Measurements from ENCODE around the gene OR2D3.
"Not testable (repeated sequence)": the region's sequence is repeated elsewhere in the genome, so short reads cannot be mapped to it uniquely, and the experiment has no call there.

The OR2D3 gene

GRCh38 chr11:6920702-6921101, at the start of gene OR2D3:
Gene OR2D3, plus strand, starts transcription at chr11:6921002. Its CDS starts 0 bp downstream, at chr11:6921002.
- DNase-seq = no peak

DNA sequence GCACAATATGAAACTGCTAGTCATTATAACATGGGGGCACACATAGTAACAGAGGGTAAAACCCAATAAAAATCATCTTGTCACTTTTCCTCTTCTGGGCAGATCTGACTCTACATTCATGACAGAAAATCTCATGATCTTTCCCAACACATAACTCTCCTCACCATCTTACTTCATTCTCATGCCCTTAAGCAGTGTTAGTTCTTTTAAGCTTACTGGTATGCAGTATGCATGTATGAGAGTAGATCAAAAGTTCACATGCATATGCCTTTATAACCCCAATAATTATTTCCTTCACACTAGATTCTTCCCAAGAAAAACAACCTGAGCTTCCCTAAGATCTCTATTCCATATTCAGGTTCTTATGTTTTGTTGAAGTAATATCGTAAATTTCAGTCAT, 49.5 kb upstream of the OR2D3 start:
- DNase-seq = no peak

GRCh38 chr11:6875761-6876160, 45.0 kb upstream of the OR2D3 start:
- no peak for DNase-seq

GRCh38 chr11:6876325-6876724, 44.5 kb upstream of the OR2D3 start, which contains the start of gene OR10A4:
Gene OR10A4, plus strand, starts transcription at chr11:6876625. Its CDS starts 23 bp downstream, at chr11:6876648.
- no peak for DNase-seq

- DNase-seq = no peak
Observed at GRCh38 chr11:6876914-6877313, 43.9 kb upstream of the OR2D3 start.

DNA sequence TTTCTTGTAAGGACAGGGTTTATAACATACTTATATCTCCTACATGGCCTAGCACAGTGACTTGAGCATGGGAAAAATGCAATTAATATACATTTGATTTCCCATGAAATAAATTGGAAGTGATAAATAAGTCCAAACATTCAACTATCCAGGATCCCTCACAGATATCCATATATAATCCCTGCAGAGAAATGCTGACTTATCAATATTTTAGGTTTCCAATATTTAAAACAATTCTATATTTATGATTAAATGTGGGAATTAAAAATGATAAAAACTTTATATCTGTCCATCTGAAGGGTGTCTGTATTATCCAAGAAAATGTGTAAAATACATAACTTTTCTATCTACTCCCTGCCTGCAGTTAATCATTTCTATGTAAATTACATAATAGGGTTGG, 38.1 kb upstream of the OR2D3 start:
- no peak for DNase-seq

DNA sequence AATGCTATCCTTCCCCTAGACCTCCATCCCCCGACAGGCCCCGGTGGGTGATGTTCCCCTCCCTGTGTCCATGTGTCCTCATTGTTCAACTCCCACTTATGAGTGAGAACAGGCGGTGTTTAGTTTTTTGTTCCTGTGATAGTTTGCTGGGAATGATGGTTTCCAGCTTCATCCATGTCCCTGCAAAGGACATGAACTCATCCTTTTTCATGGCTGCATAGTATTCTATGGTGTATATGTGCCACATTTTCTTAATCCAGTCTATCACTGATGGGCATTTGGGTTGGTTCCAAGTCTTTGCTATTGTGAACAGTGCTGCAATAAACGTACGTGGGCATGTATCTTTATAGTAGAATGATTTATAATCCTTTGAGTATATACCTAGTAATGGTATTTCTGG, 33.1 kb upstream of the OR2D3 start:
- not testable (repeated sequence) for DNase-seq

- DNase-seq = no peak
Observed at GRCh38 chr11:6888830-6889229, 32.0 kb upstream of the OR2D3 start.

GRCh38 chr11:6889835-6890234, 31.0 kb upstream of the OR2D3 start:
- no peak for DNase-seq

GRCh38 chr11:6892400-6892799, 28.4 kb upstream of the OR2D3 start, which contains the start of gene OR2D2:
Gene OR2D2, minus strand, starts transcription at chr11:6892500. Its CDS starts 0 bp downstream, at chr11:6892500.
- no peak for DNase-seq

GRCh38 chr11:6894097-6894496, 26.7 kb upstream of the OR2D3 start:
- DNase-seq = no peak

- no peak for DNase-seq
Observed at GRCh38 chr11:6895010-6895409, 25.8 kb upstream of the OR2D3 start.

GRCh38 chr11:6898911-6899310, 21.9 kb upstream of the OR2D3 start:
- no peak for DNase-seq

- no peak for DNase-seq
Observed at GRCh38 chr11:6900327-6900999, 20.3 kb upstream of the OR2D3 start.

- DNase-seq = not testable (repeated sequence)
Observed at GRCh38 chr11:6904804-6905203, 16.0 kb upstream of the OR2D3 start.

- no peak for DNase-seq
Observed at GRCh38 chr11:6911378-6911777, 9.4 kb upstream of the OR2D3 start.

- no peak for DNase-seq
Observed at GRCh38 chr11:6911948-6912347, 8.9 kb upstream of the OR2D3 start.

GRCh38 chr11:6919698-6920097, 1.1 kb upstream of the OR2D3 start:
- no peak for DNase-seq

DNA sequence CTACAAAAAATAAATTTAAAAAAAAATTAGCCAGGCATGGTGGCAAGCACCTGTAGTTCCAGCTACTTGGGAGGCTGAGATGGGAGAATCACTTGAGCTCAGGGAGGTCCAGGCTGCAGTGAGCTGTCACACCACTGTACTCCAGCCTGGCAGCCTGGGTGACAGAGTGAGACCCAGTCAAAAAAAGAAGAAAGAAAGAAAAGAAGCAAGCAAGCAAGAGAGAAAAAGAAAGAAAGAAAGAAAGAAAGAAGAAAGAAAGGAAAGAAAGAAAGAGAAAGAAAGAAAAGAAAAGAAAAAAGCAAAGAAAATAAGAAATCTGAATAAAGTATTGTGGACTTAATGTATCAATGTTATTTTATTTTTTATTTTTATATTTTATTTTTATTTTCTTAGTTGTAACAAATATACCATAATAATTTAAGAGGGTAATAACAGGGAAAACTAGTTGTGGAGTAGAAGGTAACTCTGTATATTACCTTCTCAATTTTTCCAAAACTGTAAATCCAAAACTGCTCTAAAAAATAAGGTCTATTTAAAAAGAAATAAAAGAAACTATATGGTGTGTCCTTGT, 4.3 kb downstream of the OR2D3 start:
- DNase-seq = no peak

GRCh38 chr11:6925636-6926207, 4.9 kb downstream of the OR2D3 start:
- DNase-seq = no peak

DNA sequence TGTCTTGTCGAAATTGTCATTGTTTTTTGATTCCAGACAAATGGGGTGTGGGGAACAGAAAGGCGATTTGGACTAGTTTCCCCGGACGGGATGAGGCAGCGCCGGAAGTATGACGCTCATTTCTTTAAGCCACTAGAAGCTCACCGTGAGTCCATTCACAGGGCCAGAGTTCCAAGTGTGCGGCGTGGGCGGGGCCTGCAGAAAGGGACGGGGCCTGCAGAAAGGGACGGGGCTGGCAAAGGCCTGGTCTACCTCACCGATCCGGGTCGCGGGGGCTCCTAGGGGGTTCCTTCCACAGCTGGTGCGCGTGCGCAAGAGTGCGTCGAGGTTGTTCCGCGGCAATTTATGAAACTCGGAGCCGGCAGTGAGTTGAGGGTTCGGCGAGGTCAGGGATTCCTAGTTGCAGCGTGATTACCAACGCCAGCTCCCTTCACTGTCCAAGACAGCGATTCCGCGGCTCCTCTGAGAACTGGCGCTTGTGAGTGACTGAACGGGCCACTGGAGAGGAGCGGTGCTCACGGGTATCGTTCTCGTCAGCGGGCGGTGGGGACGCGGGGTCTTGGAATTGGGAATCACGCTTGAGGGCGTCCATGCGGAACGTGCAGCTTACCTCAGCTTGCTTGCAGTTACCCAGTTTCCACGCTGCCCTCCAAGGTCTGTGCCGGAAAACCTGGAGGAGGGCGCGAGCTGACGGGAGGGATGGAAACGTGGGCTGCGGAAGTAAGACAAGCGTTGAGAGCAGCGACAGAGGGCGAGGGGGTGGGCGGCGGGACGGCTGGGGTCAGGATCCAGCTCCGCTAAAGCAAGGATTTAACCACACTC, 5.6 kb downstream of the OR2D3 start, which contains the start of gene ZNF215:
Gene ZNF215 (plus strand): TSS at position 219 of the 822 bp plus-strand sequence. CDS start 5,847 bp downstream, outside the sequence.
- DNase-seq = no peak

DNA sequence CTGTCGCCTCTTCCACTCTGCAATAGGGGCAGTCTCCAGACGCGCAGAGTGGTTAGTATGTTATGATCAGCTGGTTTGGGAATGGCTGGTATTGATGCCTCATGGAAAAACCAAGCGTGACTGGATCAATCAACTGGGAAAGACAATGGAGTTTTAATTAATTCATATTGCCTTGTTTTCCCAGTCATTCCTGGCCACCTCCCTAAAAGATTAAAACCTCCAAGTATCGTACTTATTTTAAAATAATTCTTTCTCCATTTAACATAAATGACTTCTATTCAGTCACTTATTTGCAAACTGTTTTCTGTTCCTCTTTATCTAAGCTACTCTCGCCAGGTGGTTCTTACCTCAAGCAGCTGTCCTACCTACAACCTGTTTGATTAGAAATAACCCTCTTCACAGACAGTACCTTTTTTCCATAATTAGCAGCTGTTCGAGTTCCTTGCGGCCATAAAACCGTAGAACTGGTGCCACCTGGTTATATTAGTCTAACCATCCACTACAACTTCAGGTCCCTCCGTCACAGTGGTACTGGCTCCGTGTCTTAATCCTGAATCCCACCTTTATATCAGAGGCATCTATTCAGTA, 6.3 kb downstream of the OR2D3 start:
- no peak for DNase-seq

GRCh38 chr11:6928916-6929315, 8.1 kb downstream of the OR2D3 start:
- no peak for DNase-seq

Data from NCI-H1048 (cell line).